OCI-LY1 (cell line): ENCODE measurements around the gene LBX2.

ENCODE experiments used
- H2AFZ ChIP-seq: fragments of 200-600 bp; sonication (generic), shearing (Covaris generic); 2 replicates; pipeline ENCODE4 v1.6.0; 2014; ENCODE audit warnings: antibody characterized with exemption, mild to moderate bottlenecking, low read length
- H3F3A ChIP-seq: fragments of 200-600 bp; sonication (generic), shearing (Covaris generic); 2 replicates; pipeline ENCODE4 v1.6.0; 2014; ENCODE audit warnings: mild to moderate bottlenecking, antibody characterized with exemption, low read length, moderate library complexity; ENCODE audit not compliant: insufficient read depth
- H3K27ac ChIP-seq: fragments of 200-600 bp; sonication (generic); 2 replicates; pipeline ENCODE4 v1.5.1; 2014; ENCODE audit warnings: low read length, mixed run types, mild to moderate bottlenecking, low read depth; ENCODE audit not compliant: poor library complexity, severe bottlenecking
- H3K27me3 ChIP-seq: fragments of 200-600 bp; sonication (generic); 2 replicates; pipeline ENCODE4 v1.6.0; 2014; ENCODE audit warnings: antibody characterized with exemption, mild to moderate bottlenecking, low read length, moderate library complexity; ENCODE audit not compliant: insufficient read depth
- H3K36me3 ChIP-seq: fragments of 200-600 bp; sonication (generic); 2 replicates; pipeline ENCODE4 v1.6.1; 2014; ENCODE audit warnings: mild to moderate bottlenecking, antibody characterized with exemption, low read length, moderate library complexity, mixed read lengths; ENCODE audit not compliant: insufficient read depth
- H3K4me1 ChIP-seq: fragments of 200-600 bp; sonication (generic); 2 replicates; pipeline ENCODE4 v1.5.1; 2014; ENCODE audit warnings: mild to moderate bottlenecking, low read length, moderate library complexity; ENCODE audit not compliant: insufficient read depth, severe bottlenecking
- H3K4me2 ChIP-seq: fragments of 200-600 bp; sonication (generic), shearing (Covaris generic); 2 replicates; pipeline ENCODE4 v1.6.1; 2014; ENCODE audit warnings: low read length
- H3K4me3 ChIP-seq: fragments of 200-600 bp; sonication (generic); 2 replicates; pipeline ENCODE4 v1.5.1; 2014; ENCODE audit warnings: low read length, low read depth, mild to moderate bottlenecking, mixed read lengths; ENCODE audit not compliant: poor library complexity, severe bottlenecking
- H3K79me2 ChIP-seq: fragments of 200-600 bp; shearing (Covaris generic); 2 replicates; pipeline ENCODE4 v1.6.1; 2016; ENCODE audit warnings: mixed run types, low read length, mixed read lengths; ENCODE audit not compliant: insufficient read depth
- H3K9ac ChIP-seq: fragments of 200-600 bp; sonication (generic), shearing (Covaris generic); 2 replicates; pipeline ENCODE4 v1.6.1; 2014; ENCODE audit warnings: mild to moderate bottlenecking, low read length, mixed read lengths
- H3K9me2 ChIP-seq: fragments of 200-600 bp; sonication (generic), shearing (Covaris generic); 2 replicates; pipeline ENCODE4 v1.6.1; 2014; ENCODE audit warnings: low read depth, mild to moderate bottlenecking, low read length, mixed read lengths
- H3K9me3 ChIP-seq: fragments of 200-600 bp; shearing (Covaris generic); 2 replicates; pipeline ENCODE4 v1.6.1; 2014; ENCODE audit warnings: low read length, mixed read lengths
- H4K20me1 ChIP-seq: fragments of 200-600 bp; sonication (generic), shearing (Covaris generic); 2 replicates; pipeline ENCODE4 v1.6.0; 2016; ENCODE audit warnings: mild to moderate bottlenecking, low read length; ENCODE audit not compliant: insufficient read depth
- EZH2 ChIP-seq: fragments of 200-600 bp; sonication (generic), shearing (Covaris generic); IDR thresholded peaks from 2 replicates; pipeline ENCODE4 v1.8.0; 2017; ENCODE audit warnings: borderline replicate concordance, mixed run types, mild to moderate bottlenecking, antibody characterized with exemption, low read length, moderate library complexity, mixed read lengths
- TF ChIP-seq, protein P1 (sequence below): fragments of 200-600 bp; sonication (generic), shearing (Covaris generic); IDR thresholded peaks from 2 replicates; pipeline ENCODE4 v1.5.1; 2017; ENCODE audit warnings: mild to moderate bottlenecking, antibody characterized with exemption, low read length, moderate library complexity, mixed read lengths

The LBX2 gene

DNA sequence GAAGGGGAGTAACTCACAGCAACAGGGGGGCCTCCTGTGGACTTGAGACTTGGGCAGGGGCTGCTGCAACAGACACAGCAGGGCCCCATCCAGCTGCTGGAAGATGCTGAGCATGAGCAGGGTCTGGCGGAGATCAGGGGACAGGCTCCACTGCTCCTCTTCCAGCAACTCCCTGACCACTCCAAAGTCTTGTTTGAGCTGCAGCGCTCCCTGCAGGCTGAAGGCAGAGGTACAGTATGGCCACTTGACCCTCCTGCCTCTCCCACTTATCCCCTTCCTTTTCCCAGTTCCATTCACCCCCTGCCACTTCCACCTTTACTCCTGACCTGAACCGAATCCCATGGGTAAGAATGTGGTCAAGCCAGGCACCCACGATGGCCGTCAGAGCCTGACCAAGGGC, 24.5 kb downstream of the LBX2 start:
- Histone ChIP-seq H3F3A (no peaks in the 10 kb centered on the region; the same call in 1 of the 2 replicates), H3K36me3 (peaks cover 26% of the 10 kb centered on the region), H3K27ac (no peak overlapping the region), H3K9me3 (no peaks in the 10 kb centered on the region), H3K27me3 (no peaks in the 10 kb centered on the region), H3K9me2 (no peaks in the 10 kb centered on the region), H3K4me3 (no peak overlapping the region), H3K4me1 (peaks cover 22% of the 10 kb centered on the region), H2AFZ (no peak overlapping the region), H3K4me2 (no peak overlapping the region), H4K20me1 (no peaks in the 10 kb centered on the region), H3K79me2 (no peaks in the 10 kb centered on the region), H3K9ac (no peak overlapping the region)
- TF ChIP-seq, protein P1, sequence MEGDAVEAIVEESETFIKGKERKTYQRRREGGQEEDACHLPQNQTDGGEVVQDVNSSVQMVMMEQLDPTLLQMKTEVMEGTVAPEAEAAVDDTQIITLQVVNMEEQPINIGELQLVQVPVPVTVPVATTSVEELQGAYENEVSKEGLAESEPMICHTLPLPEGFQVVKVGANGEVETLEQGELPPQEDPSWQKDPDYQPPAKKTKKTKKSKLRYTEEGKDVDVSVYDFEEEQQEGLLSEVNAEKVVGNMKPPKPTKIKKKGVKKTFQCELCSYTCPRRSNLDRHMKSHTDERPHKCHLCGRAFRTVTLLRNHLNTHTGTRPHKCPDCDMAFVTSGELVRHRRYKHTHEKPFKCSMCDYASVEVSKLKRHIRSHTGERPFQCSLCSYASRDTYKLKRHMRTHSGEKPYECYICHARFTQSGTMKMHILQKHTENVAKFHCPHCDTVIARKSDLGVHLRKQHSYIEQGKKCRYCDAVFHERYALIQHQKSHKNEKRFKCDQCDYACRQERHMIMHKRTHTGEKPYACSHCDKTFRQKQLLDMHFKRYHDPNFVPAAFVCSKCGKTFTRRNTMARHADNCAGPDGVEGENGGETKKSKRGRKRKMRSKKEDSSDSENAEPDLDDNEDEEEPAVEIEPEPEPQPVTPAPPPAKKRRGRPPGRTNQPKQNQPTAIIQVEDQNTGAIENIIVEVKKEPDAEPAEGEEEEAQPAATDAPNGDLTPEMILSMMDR: peak; percentile 43
- TF ChIP-seq EZH2: no peak

DNA sequence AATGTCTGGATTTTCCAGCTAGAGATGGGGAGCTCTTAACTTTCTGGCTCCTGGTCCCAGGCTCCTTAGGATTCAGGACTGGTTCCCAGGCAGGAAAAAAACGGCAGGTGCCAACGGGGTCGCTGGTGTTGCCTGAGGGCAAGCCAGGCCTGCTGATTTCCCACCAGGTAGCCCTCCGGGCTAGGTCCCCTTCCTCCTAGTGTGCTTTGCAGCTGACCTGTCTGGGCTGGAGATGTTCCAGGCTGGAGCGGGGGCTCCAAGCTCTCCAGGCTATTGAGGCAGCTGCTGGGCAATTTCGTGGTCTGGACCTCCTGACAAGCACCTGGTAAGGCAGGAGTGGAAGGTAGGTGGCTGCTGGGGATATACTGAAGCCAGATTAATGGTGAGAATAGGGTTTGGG, 24.9 kb downstream of the LBX2 start:
- Histone ChIP-seq H3K4me3 (no peak overlapping the region), H3K4me2 (no peak overlapping the region), H3K4me1 (peaks cover 21% of the 10 kb centered on the region), H3K27me3 (no peaks in the 10 kb centered on the region), H3K79me2 (no peaks in the 10 kb centered on the region), H3K9ac (no peak overlapping the region), H3K9me3 (no peaks in the 10 kb centered on the region), H3K36me3 (peaks cover 22% of the 10 kb centered on the region), H3K9me2 (no peaks in the 10 kb centered on the region), H3K27ac (no peak overlapping the region), H2AFZ (no peak overlapping the region), H4K20me1 (no peaks in the 10 kb centered on the region), H3F3A (no peaks in the 10 kb centered on the region; the same call in 1 of the 2 replicates)
- no peak for TF ChIP-seq EZH2
- TF ChIP-seq, protein P1: no peak

DNA sequence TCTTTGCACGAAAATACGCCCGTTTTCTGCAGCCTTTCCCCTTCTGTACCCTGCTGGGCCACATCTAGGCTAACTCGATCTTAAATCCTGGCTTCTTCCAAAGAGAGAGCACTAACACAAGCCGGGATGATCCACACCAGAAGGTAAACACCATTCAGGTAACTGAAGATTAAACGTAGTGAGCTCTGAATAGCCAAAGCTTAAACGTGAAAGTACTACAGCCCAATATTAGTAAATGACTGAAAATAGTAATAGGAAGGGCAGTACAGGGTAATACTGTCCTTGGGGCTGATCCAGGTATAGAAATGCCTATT, 26.5 kb downstream of the LBX2 start:
- Histone ChIP-seq H3K27me3 (no peaks in the 10 kb centered on the region), H3K4me3 (peak overlapping the region; percentile 84), H3K9me2 (no peaks in the 10 kb centered on the region), H3K27ac (peak overlapping the region; percentile 89), H2AFZ (no peak overlapping the region), H4K20me1 (no peaks in the 10 kb centered on the region), H3F3A (no peaks in the 10 kb centered on the region), H3K9me3 (no peaks in the 10 kb centered on the region), H3K4me1 (peaks cover 21% of the 10 kb centered on the region), H3K4me2 (peak overlapping the region; percentile 99), H3K9ac (peak overlapping the region; percentile 85), H3K79me2 (no peaks in the 10 kb centered on the region), H3K36me3 (peaks cover 21% of the 10 kb centered on the region)
- TF ChIP-seq EZH2: no peak
- TF ChIP-seq, protein P1: no peak
